ENCODE results near the gene MMP24OS. TPM values are rescaled to one million over a fixed set of nuclear protein-coding genes. Genes with fewer than 3 reads are reported as not detected.

MMP24OS gene
- total and polyA plus RNA-seq, 2 donors (not counting 1 experiment from before 2014, with no cell fraction given), result 30.1 to 44.1 TPM

- Histone ChIP-seq H3K9me3 (ENCODE audit: control insufficient read depth, insufficient read depth, low read depth, low read length) (no peaks in the 10 kb centered on the region), H3K9ac (ENCODE audit: insufficient read depth, low read length) (no peak overlapping the region), H4K20me1 (ENCODE audit: control insufficient read depth, extremely low read depth, insufficient read depth, low read length) (no peaks in the 10 kb centered on the region), H3K4me2 (ENCODE audit: extremely low read depth, insufficient read depth, low read length) (no peak overlapping the region), H2AFZ (ENCODE audit: low read length) (no peak overlapping the region), H3K36me3 (ENCODE audit: control insufficient read depth, insufficient read depth, low read length) (no peaks in the 10 kb centered on the region), H3K79me2 (ENCODE audit: control insufficient read depth, insufficient read depth, low read length) (no peaks in the 10 kb centered on the region), H3K27me3 (ENCODE audit: control insufficient read depth, insufficient read depth, low read length) (peaks cover 3% of the 10 kb centered on the region), H3K4me1 (ENCODE audit: control insufficient read depth, extremely low read depth, insufficient read depth, low read length) (no peaks in the 10 kb centered on the region), H3K27ac (ENCODE audit: insufficient read depth, low read length) (no peak overlapping the region), H3K4me3 (replicated peaks in 1 of 4; ENCODE audit: control extremely low read depth in 1 of 4, insufficient read depth in 1 of 4, low read depth in 3 of 4, low read length in 4 of 4) (no peak overlapping the region)
- DNase-seq (ENCODE audit: low read depth in 2 of 2), result no peak
- TF ChIP-seq CTCF (conservative IDR thresholded peaks at IDR 0.05 in 1 of 2, IDR thresholded peaks at IDR 0.05 in 1 of 2; ENCODE audit: low read depth in 1 of 2, low read length in 2 of 2) (no peak), EZH2 (IDR thresholded peaks at IDR 0.05; ENCODE audit: low read length, missing control alignments) (no peak)
These were observed 15.7 kb upstream of the MMP24OS start for GRCh38 chr20:35293303-35294292.

GRCh38 chr20:35292504-35293285 lies 14.8 kb upstream of the MMP24OS start:
- no peak for DNase-seq (ENCODE audit: low read depth in 2 of 2)
- Histone ChIP-seq H3K27ac (ENCODE audit: insufficient read depth, low read length) (no peak overlapping the region), H2AFZ (ENCODE audit: low read length) (no peak overlapping the region), H3K4me2 (ENCODE audit: extremely low read depth, insufficient read depth, low read length) (no peak overlapping the region), H3K9ac (ENCODE audit: insufficient read depth, low read length) (no peak overlapping the region), H3K4me1 (ENCODE audit: control insufficient read depth, extremely low read depth, insufficient read depth, low read length) (no peaks in the 10 kb centered on the region), H3K27me3 (ENCODE audit: control insufficient read depth, insufficient read depth, low read length) (peaks cover 3% of the 10 kb centered on the region), H3K79me2 (ENCODE audit: control insufficient read depth, insufficient read depth, low read length) (no peaks in the 10 kb centered on the region), H3K4me3 (replicated peaks in 1 of 4; ENCODE audit: control extremely low read depth in 1 of 4, insufficient read depth in 1 of 4, low read depth in 3 of 4, low read length in 4 of 4) (no peak overlapping the region), H4K20me1 (ENCODE audit: control insufficient read depth, extremely low read depth, insufficient read depth, low read length) (no peaks in the 10 kb centered on the region), H3K36me3 (ENCODE audit: control insufficient read depth, insufficient read depth, low read length) (no peaks in the 10 kb centered on the region), H3K9me3 (ENCODE audit: control insufficient read depth, insufficient read depth, low read depth, low read length) (no peaks in the 10 kb centered on the region)
- no peak for TF ChIP-seq CTCF (conservative IDR thresholded peaks at IDR 0.05 in 1 of 2, IDR thresholded peaks at IDR 0.05 in 1 of 2; ENCODE audit: low read depth in 1 of 2, low read length in 2 of 2)
